D341Med (cell line): ENCODE data around the gene CD1C.
"Not testable (repeated sequence)": the region's sequence is repeated elsewhere in the genome, so short reads cannot be mapped to it uniquely, and the experiment has no call there.

ENCODE experiments used
- DNase-seq: peaks from one replicate; pipeline ENCODE4 v3.0.0; 2012; ENCODE audit warnings: low spot score

The CD1C gene

GRCh38 chr1:158329300-158329699 is 39.6 kb downstream of the CD1C start:
- DNase-seq, result no peak

- no peak for DNase-seq
Observed at GRCh38 chr1:158329733-158330132, 40.0 kb downstream of the CD1C start.

- DNase-seq, result no peak
Observed at GRCh38 chr1:158330391-158331105, 40.8 kb downstream of the CD1C start.

DNA sequence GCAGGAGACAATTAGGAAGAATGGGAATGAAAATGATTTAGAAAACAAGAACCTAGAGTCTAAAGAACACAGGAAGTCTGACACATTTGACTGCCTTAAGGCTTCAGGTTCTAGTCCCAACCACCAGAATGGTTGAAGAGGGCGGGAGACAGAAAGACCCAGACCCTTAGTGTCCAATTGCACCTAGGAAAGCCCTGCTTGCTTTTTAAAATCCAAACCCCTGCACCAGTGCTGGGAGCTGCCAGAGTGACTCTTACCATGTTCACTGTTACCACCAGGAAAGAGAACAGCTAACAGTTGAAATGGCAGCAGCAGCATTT is 41.3 kb downstream of the CD1C start:
- DNase-seq, result no peak

DNA sequence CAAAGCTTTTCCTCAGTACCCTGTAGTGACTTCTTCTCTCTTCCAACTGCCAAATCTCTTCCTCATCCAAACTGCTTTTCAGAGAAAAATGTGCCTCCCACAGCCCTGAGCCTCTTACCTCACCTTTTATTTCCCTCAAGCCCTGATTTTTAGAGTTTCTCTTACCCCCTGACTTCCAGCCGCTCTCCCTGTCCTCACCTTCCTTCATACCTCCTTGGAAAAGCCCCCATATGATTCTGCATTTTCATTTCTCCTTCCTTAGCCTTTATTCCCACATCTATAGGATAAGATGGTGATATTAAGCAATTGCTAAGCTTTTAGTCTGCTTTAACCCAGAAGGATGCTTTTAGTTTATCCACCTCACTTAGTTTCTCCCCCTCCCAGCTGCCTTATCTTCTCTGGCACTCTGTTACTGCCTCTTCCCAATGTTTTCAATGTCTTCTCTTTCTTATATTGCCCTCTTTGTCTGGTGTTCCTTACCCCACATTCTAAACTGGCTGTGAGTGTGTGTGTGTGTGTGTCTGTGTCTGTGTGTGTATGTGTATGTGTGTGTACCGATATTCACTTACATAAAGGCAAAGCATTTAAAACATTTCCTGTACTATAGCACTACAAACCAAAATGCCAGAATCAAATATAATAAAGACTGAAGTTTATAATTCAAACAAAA is 41.9 kb downstream of the CD1C start, which contains the start of gene CD1B:
Gene CD1B, minus strand, starts transcription at position 51 of the 670 bp plus-strand sequence. CDS start 108 bp downstream, outside the sequence.
- no peak for DNase-seq

DNA sequence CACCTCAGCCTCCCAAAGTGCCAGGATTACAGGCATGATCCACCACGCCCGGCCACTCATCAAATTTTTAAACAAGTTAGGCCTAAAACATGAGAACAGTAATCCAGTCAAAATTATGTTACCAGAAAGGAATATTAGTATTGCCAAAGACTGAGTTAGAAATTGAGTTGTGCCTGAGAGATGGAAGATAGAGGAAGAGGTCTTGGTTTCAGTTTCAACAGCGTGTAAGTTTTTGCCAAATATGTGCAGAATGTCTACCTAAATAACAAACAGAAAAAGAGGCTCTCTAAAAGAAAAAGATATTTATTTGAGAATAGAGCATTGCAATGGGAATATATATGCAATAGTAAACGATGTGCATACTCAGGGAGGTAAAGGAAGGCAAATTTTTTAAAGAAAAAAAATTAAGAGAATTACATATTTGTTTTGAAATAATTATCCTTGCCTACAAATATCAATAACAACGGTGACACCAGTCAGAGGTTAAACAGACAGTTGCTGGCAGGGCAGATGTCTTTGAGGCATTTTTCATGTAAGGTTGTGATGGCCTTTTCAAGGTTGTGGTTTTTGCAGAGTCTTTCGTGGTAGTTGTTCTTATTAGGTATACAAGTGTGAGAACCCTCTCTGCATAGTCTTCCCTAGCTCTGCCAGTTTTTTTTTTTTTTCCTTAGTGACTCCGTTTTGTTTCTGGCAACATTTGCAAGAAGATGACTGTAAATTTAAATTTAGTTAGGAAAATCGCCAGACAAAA is 43.9 kb downstream of the CD1C start:
- no peak for DNase-seq

DNA sequence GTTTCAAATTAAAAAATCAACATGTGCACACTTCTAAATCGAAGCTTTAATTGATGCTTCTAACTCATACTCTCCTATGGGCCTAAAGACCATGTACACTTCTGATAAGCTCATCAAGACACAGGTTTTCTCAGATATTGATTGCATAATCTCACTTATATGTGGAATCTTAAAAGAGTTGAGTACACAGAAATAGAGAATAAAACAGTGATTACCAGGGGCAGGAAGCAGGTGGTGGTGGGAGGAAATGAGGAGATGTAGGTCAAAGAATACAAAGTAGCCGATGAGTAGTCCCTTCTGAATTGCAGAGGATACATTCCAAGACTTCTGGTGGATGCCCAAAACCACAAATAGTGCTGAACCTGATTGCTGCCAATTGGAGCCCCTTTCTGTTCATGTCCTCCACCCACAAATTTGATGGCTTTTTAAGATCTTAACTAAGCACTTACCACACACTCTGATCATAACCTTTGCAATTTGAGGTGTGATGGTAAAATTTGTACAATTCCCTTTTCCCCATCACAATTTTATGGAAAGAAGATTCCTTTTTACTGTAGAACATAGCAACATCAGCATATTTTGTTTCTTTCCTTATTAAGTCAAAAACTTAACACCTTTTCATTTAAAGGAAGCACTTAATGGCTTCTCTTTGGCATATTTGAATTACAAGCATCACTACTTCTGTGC is 44.9 kb downstream of the CD1C start:
- DNase-seq, result no peak

DNA sequence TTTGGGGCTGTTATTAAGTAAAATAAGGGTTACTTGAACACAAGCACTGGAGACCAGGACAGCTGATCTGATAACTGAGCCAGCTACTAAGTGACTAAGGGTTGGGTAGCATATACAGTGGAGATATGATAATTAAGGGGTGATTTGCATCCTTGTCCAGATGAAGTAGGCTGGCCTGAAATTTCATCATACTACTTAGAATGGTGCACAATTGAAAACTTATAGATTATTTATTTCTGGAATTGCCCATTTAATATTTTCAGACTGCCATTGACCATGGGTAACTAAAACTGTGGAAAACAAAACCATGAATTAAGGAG is 45.5 kb downstream of the CD1C start:
- no peak for DNase-seq

DNA sequence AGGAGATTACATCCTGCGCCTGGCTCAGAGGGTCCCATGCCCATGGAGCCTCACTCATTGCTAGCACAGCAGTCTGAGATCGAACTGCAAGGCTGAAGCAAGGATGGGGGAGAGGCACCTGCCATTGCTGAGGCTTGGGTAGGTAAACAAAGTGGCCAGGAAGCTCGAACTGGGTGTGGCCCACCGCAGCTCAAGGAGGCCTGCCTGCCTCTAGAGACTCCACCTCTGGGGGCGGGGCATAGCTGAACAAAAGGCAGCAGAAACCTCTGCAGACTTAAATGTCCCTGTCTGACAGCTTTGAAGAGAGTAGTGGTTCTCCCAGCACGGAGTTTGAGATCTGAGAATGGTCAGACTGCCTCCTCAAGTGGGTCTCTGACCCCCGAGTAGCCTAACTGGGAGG is 46.7 kb downstream of the CD1C start:
- DNase-seq, result not testable (repeated sequence)
